ENCODE data around the gene PMPCB.
"Not testable (repeated sequence)": the region's sequence is repeated elsewhere in the genome, so short reads cannot be mapped to it uniquely, and the experiment has no call there.

- not testable (repeated sequence) for TF ChIP-seq POLR2AphosphoS5 (IDR thresholded peaks at IDR 0.05); CTCF (IDR thresholded peaks at IDR 0.05); POLR2A (IDR thresholded peaks at IDR 0.05); EP300 (IDR thresholded peaks at IDR 0.05; ENCODE audit: low read depth)
Measured at GRCh38 chr7:103280803-103281155, 16.5 kb upstream of the PMPCB start.

All from transverse colon (tissue), 4 donors.